A673 (cell line): ENCODE data around the gene U2AF1L4. TPM values are rescaled to one million over a fixed set of nuclear protein-coding genes. Genes with fewer than 3 reads are reported as not detected.

Experiments used
- BruUV-seq: library from RNA; stranded (reverse); fragments of 400-500 nt; replicated peaks from 2 replicates; lab custom pipeline; 2021; lab: Mats Ljungman, UMichigan
- CTCF ChIA-PET: fragments of 300-600 bp; sonication (Branson Sonifier 250); formaldehyde crosslinking; loops from one replicate; lab custom pipeline; 2022; ENCODE audit warnings: antibody characterized with exemption; lab: Charles Lee
- POLR2A ChIA-PET: fragments of 300-600 bp; sonication (Branson Sonifier 250); formaldehyde crosslinking; loops from one replicate; lab custom pipeline; 2022; ENCODE audit warnings: antibody characterized with exemption; ENCODE audit not compliant: low non-redundant PET; lab: Charles Lee
- DNase-seq: peaks from one replicate; pipeline ENCODE4 v3.0.0-alpha.2; 2015; ENCODE audit warnings: low spot score
- H3K27ac ChIP-seq: fragments of 200-600 bp; sonication (generic); 2 replicates; pipeline ENCODE4 v1.5.1; 2016; ENCODE audit warnings: mixed run types, low read depth, mild to moderate bottlenecking, mixed read lengths, antibody characterized with exemption, low read length; ENCODE audit not compliant: poor library complexity, severe bottlenecking
- H3K27me3 ChIP-seq: fragments of 200-600 bp; sonication (generic); replicated peaks from 2 replicates; pipeline ENCODE4 v1.6.1; 2017; ENCODE audit warnings: mixed run types, low read depth, mild to moderate bottlenecking, mixed read lengths, antibody characterized with exemption, low read length; ENCODE audit not compliant: insufficient read depth, poor library complexity
- H3K36me3 ChIP-seq: fragments of 200-600 bp; sonication (generic); 2 replicates; pipeline ENCODE4 v1.6.1; 2016; ENCODE audit warnings: mixed run types, mild to moderate bottlenecking, mixed read lengths, antibody characterized with exemption, low read length; ENCODE audit not compliant: insufficient read depth, poor library complexity, severe bottlenecking
- H3K4me1 ChIP-seq: fragments of 200-600 bp; sonication (generic); 2 replicates; pipeline ENCODE4 v1.6.1; 2017; ENCODE audit warnings: mixed run types, mild to moderate bottlenecking, mixed read lengths, antibody characterized with exemption, low read length; ENCODE audit not compliant: insufficient read depth, poor library complexity, severe bottlenecking
- H3K4me3 ChIP-seq: fragments of 200-600 bp; sonication (generic); 2 replicates; pipeline ENCODE4 v1.5.1; 2016; ENCODE audit warnings: low read depth, mixed run types, mild to moderate bottlenecking, mixed read lengths, low read length; ENCODE audit not compliant: poor library complexity, severe bottlenecking
- H3K9me3 ChIP-seq: fragments of 200-600 bp; sonication (generic); 2 replicates; pipeline ENCODE4 v1.6.1; 2016; ENCODE audit warnings: mixed run types, low read depth, mild to moderate bottlenecking, mixed read lengths, antibody characterized with exemption, low read length; ENCODE audit not compliant: poor library complexity, severe bottlenecking
- EZH2 ChIP-seq: fragments of 200-600 bp; sonication (generic); IDR thresholded peaks from 2 replicates; pipeline ENCODE4 v1.6.1; 2017; ENCODE audit warnings: borderline replicate concordance, low read depth, mild to moderate bottlenecking, mixed read lengths, antibody characterized with exemption, low read length; ENCODE audit not compliant: poor library complexity, severe bottlenecking
- intact Hi-C: fragments of 100-400 bp; cut with micrococcal nuclease; formaldehyde crosslinking; loops from one replicate; pipeline ENCODE4 v1.10.0; 2022; ENCODE audit not compliant: unreplicated experiment
- total RNA-seq: library from RNA; stranded (reverse); gene quantifications from 2 replicates; pipeline ENCODE4 v1.2.3, GENCODE V29; 2021
- TF ChIP-seq, protein P1 (sequence below): fragments of 300-800, 200-600 bp; sonication (generic); conservative IDR thresholded peaks from 2 replicates; pipeline ENCODE4 v1.5.1; 2017; ENCODE audit warnings: low read depth, mild to moderate bottlenecking, antibody characterized with exemption, low read length, moderate library complexity, mixed read lengths

Gene U2AF1L4
- total RNA-seq, 1 experiment from 2014 or later, result 21.0 TPM

DNA sequence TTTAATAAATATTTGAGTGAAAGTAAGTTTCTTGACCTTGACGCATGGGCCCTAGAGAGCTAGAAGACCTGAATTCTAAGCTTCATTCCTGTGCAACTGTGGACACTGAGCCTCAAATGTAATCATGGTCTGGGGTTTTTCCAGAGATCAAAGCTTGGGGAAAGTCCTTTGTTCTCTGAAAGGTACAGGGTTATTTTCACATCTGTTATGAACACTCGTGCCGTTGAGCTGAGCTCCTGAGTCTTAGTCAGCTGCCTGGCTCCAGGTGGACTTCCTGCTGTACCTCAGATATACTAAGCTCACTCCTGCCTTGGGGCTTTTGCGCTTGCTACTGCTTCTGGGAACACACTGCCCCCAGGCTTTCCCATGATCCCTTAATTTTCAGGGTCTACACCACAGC, 48.4 kb downstream of the U2AF1L4 start:
- no peaks in the 10 kb centered on the region for H3K9me3 ChIP-seq
- no peak overlapping the region for H3K27ac ChIP-seq
- TF ChIP-seq, protein P1, sequence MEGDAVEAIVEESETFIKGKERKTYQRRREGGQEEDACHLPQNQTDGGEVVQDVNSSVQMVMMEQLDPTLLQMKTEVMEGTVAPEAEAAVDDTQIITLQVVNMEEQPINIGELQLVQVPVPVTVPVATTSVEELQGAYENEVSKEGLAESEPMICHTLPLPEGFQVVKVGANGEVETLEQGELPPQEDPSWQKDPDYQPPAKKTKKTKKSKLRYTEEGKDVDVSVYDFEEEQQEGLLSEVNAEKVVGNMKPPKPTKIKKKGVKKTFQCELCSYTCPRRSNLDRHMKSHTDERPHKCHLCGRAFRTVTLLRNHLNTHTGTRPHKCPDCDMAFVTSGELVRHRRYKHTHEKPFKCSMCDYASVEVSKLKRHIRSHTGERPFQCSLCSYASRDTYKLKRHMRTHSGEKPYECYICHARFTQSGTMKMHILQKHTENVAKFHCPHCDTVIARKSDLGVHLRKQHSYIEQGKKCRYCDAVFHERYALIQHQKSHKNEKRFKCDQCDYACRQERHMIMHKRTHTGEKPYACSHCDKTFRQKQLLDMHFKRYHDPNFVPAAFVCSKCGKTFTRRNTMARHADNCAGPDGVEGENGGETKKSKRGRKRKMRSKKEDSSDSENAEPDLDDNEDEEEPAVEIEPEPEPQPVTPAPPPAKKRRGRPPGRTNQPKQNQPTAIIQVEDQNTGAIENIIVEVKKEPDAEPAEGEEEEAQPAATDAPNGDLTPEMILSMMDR, result no peak
- TF ChIP-seq EZH2, result no peak
- no peaks in the 10 kb centered on the region for H3K36me3 ChIP-seq
- intact Hi-C loops, result no loop called here
- CTCF ChIA-PET, result no interaction called here
- no peak for DNase-seq
- H3K4me1 ChIP-seq, result no peaks in the 10 kb centered on the region
- POLR2A ChIA-PET, result interaction anchor here (0.5 kb wide), 1 partner anchor 25 kb away, joined by 3 read pairs; no protein-coding TSS in a partner anchor
- no peaks in the 10 kb centered on the region for H3K27me3 ChIP-seq
- no TSS peak for BruUV-seq
- H3K4me3 ChIP-seq, result no peak overlapping the region

DNA sequence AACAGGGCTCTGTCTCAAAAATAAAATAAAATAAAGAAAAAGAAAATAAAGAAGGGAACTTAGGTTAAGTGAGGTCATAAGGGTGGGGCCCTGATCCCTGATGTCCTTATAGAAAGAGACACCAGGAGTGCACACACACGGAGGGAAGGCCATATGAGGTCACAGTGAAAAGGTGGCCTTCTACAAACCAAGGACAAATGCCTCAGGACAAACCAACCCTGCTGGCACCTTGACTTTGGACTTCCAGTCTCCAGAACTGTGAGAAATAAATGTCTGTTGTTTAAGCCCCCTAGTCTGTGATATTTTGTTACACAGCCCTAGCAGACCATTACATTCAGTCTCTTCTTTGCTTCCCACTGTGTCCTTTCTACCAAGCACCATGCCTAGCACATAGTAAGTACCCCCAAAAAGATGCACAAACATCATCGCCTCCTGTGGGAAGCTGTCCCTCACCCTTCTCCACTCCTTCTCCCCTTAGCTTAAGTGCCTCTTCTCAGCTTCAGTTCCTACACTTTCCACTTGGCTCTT, 49.3 kb downstream of the U2AF1L4 start:
- no TSS peak for BruUV-seq
- no peaks in the 10 kb centered on the region for H3K36me3 ChIP-seq
- intact Hi-C loops, result loop anchor here (2.0 kb wide), 1 partner anchor 21 kb away; no protein-coding TSS in a partner anchor
- ChIA-PET POLR2A (no interaction called here), CTCF (interaction anchor here (1.4 kb wide), 1 partner anchor 45 kb away, joined by 14 read pairs; no protein-coding TSS in a partner anchor)
- H3K4me1 ChIP-seq, result no peaks in the 10 kb centered on the region
- no peak for DNase-seq
- H3K9me3 ChIP-seq, result no peaks in the 10 kb centered on the region
- no peak for TF ChIP-seq EZH2
- no peak overlapping the region for H3K4me3 ChIP-seq
- H3K27me3 ChIP-seq, result no peaks in the 10 kb centered on the region
- no peak overlapping the region for H3K27ac ChIP-seq

DNA sequence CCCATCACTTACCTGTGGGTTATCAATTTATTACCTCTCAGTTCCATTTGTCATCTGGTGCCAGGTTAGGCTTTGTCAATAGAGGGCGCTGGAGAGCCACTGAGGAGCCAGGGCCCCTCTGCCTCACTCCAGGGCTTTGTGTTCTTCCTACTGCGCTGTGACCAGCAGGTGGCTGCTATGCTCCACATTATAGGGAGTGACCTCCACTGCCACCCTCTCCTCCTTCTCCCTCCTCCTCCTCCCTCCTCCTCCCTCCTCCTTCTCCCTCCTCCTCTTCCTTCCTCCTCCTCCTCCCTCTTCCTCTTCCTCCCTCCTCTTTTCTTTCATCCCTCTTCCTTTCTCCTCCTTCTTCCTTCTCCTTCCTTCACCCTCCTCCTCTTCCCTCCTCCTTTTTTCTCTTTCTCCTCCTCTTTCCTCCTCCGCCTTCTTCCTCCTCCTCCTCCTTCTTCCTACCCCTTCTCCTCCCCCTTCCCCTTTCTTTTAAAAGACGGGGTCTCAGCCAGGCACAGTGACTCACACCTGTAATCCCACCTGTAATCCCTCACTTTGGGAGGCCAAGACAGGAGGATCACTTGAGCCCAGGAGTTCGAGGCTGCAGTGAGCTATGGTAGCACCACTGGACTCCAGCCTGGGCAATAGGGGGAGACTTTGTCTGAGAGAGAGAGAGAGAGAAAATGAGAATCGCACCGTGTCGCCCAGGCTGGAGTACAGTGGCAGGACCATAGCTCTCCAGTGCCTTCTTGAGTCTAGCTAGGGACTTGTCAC, 51.2 kb downstream of the U2AF1L4 start:
- ChIA-PET CTCF (interaction anchor here (0.5 to 0.8 kb wide), 5 partner anchors 54 to 424 kb away, joined by 3 to 23 read pairs (median 4); partner anchors contain the start of gene LIN37), POLR2A (interaction anchor here (0.7 kb wide), 1 partner anchor 342 kb away, joined by 3 read pairs; no protein-coding TSS in a partner anchor)
- Histone ChIP-seq H3K36me3 (no peaks in the 10 kb centered on the region), H3K9me3 (no peaks in the 10 kb centered on the region), H3K27me3 (no peaks in the 10 kb centered on the region), H3K27ac (no peak overlapping the region), H3K4me1 (no peaks in the 10 kb centered on the region), H3K4me3 (no peak overlapping the region)
- intact Hi-C loops, result loop anchor here (2.0 to 5.0 kb wide), 3 partner anchors 23 to 239 kb away; no protein-coding TSS in a partner anchor
- no peak for TF ChIP-seq EZH2
- TF ChIP-seq, protein P1, result peak; percentile 98
- BruUV-seq, result no TSS peak
- peak; percentile 92 for DNase-seq
